ENCODE data around the gene SOCS6. TPM values are rescaled to one million over a fixed set of nuclear protein-coding genes. Genes with fewer than 3 reads are reported as not detected.
A peak's percentile ranks its signal among the peaks of the same experiment; 100 is the strongest.
"Not testable (repeated sequence)": the region's sequence is repeated elsewhere in the genome, so short reads cannot be mapped to it uniquely, and the experiment has no call there.

SOCS6 gene, protein sequence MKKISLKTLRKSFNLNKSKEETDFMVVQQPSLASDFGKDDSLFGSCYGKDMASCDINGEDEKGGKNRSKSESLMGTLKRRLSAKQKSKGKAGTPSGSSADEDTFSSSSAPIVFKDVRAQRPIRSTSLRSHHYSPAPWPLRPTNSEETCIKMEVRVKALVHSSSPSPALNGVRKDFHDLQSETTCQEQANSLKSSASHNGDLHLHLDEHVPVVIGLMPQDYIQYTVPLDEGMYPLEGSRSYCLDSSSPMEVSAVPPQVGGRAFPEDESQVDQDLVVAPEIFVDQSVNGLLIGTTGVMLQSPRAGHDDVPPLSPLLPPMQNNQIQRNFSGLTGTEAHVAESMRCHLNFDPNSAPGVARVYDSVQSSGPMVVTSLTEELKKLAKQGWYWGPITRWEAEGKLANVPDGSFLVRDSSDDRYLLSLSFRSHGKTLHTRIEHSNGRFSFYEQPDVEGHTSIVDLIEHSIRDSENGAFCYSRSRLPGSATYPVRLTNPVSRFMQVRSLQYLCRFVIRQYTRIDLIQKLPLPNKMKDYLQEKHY
- 59.6 TPM for total RNA-seq

DNA sequence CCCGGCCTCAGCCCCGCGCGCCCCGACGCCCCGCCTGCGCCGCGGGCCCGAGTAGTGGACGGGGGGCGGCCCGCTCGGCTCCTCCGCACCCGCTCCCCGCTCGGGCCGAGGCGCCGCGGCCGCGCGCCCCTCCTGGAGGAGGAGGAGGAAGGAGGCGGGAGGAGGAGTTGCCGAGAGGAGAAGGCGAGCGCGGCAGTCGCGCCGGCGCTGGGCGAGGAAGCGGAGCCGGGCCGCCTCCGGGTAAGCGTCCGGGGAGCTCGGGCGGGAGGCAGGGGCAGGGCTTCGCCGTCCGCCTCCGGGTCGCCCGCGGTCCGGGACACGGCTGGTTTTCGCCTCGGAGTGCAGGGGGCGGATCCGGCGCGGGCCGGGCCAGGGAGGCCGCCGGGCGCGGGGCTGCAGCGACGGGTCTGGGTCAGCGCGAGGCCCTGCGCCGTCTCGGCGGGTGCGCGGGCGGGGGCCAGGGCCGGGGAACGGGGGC, at the start of gene SOCS6:
SOCS6 (plus strand) TSS at position 195 of the 478 bp plus-strand sequence. CDS start 35,624 bp downstream, outside the sequence.
- peak; percentile 54 for DNase-seq

DNA sequence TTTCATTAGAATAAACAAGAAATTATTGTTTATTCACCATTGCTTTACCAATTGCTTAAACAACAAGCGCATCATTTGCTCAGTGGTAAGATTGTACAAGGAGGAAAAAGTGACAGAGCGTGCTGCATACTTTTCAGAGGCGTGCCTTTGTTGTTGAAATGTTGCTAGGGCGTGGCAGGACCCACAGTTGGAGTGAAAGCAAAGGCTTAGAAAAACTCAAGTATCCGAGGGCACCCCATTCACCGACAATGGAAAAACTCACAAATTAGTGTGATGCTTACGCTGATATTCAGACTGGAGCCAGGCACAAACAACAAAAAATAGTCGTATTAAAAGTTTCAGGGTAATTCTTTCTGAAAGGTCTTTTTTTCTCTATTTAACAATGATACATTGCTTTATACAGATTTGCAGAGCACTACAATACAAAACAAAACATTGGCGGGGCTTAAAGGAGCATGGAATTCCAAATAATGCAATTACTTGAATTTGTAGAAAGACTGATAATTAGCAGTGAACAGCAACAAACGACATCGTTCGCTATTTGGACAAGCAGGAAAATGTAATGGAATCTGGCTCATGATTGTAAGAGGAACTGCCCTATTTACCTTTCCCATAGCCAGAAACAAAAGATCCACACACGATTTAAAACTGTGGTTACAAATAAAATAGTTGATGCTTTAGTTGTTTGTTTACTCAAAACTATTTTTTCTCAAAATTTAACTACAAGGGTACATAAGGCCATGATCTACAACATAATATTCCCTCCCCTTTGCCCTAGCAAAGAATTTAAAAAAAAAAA, 45.5 kb upstream of the SOCS6 start:
- DNase-seq = no peak

DNA sequence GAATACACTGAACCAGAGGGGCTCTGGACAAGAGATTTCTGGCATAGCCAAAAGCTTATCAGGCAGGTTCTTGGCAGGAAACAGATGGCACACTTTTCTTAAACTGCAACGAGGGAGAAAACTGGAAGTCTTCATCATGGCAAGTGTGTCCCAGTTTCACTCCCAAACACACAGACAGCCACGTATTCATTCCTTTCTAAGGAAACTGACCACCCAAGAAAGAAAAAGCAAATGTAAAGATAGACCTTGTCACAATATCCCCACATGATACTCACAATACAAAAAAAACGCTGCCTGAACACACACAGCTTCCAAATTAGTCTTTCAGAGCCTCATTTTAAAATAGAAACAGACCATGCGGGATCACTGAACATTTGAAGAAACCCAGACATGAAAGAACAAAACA, 42.8 kb upstream of the SOCS6 start:
- DNase-seq = no peak

DNA sequence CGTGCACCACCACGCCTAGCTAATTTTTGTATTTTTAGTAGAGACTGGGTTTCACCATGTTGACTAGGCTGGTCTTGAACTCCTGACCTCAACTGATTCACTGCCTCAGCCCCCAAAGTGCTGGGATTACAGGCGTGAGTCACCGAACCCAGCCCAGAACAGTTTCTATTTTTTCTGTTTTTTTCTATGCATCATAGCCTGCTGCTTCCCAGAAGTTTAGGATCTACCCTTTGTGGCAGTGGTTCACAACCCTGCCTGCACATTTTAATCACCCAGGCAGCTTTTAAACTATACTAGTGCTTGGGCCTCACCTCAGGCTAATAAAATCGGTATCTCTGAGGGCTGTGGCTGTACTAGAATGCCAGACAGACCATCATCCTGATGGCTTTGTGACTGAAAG, 39.7 kb upstream of the SOCS6 start:
- no peak for DNase-seq

DNA sequence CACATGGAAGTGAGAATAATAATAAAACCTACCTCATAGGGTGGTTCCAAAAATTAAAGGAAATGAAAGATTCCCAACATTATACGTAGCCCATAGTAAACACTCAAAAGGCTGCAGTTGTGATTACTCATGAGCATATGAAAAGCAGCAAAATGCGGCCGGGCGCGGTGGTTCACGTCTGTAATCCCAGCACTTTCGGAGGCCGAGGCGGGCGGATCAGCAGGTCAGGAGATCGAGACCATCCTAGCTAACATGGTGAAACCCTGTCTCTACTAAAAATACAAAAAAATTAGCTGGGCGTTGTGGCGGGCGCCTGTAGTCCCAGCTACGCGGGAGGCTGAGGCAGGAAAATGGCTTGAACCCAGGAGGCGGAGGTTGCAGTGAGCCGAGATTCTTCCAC, 39.0 kb upstream of the SOCS6 start:
- not testable (repeated sequence) for DNase-seq

DNA sequence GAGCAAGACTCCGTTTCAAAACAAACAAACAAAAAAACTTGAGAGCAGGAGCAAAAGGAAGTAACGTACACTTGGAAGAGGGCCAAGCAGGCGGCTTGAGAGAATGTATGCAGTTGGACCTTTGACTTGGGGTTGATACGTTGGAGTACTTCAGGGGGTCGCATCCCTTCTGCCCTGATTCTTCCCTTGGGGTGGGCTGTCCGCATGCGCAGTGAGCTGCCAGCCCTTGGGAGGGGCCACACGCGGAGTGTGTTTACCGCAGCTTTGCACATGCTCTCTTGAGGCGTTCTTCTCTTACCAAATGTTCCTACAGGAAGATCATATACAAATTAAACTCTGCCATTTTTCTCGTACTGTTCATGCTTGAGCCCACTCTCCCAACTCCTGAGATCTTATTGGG, 38.1 kb upstream of the SOCS6 start:
- no peak for DNase-seq

DNA sequence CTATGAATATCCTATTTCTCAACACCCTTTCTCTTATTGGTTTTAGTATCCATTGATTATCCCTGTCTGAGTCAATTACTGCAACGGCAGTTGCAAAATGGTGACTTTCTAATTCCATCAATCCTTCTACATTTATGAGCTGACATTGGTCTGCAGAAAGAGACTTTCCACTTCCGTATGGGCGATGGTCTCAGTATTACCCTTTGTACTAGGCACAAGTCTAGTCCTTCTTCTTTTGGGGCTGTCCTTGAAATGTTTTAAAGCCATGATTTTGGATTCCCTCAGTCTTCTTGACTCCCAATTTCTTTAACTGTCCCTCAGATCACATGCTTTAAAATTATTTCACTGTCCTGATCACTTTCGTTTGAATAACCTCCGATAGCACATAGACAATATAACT, 32.7 kb upstream of the SOCS6 start:
- no peak for DNase-seq

DNA sequence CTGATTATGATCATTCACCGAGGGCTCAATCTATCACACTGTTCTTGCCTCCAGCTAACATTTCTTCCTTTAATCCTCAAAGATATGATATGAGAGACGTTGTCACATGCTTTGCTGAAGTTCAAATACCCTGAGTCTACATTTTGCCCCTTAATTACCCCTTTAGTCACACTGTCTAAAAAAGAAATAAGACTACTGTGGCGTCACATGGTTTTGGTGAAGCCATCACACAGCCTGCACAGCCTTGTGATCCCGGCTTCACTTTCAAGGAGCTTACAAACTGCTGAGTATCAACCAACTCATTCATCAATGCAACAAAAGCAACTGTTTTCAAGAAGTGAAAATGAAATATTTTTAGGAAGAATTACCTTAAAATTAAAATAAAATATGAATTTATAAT, 31.9 kb upstream of the SOCS6 start:
- DNase-seq = no peak

DNA sequence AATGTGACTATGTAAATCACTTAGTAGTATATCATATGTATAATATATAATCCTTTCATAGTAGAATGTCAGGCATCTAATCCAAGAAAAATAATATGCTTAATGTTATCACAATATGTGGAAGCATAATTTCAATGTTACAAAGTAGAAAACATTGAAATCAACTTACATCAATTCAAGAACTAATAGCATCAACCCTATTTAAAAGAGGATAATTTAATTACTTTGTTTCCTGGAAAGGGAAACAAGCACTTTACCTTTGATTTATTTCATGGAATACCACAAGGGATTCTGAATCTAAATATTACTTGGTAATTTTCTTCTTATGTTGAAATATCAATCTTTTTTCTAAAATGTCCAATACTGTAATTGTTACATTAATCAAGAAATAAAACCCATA, 30.6 kb upstream of the SOCS6 start:
- no peak for DNase-seq

DNA sequence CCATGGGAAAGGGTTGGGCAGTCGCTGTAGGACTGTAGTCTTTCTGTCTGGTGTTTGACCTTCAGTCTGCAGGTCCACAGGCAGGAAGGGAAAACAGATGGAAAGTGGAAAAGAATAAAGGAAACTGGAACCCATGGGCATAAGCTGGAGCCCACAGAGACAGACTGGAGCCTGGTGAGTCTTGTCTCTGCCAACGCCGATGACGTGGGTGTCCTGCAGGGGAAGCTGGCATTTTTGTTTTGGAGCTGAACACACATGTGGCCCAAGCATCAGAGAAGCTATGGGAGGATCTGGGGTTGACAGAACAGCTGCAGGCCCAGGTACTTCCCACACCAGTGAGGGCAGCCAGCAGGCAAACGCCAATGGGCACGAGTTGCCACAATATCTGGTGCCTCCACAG, 28.2 kb upstream of the SOCS6 start:
- DNase-seq = no peak

DNA sequence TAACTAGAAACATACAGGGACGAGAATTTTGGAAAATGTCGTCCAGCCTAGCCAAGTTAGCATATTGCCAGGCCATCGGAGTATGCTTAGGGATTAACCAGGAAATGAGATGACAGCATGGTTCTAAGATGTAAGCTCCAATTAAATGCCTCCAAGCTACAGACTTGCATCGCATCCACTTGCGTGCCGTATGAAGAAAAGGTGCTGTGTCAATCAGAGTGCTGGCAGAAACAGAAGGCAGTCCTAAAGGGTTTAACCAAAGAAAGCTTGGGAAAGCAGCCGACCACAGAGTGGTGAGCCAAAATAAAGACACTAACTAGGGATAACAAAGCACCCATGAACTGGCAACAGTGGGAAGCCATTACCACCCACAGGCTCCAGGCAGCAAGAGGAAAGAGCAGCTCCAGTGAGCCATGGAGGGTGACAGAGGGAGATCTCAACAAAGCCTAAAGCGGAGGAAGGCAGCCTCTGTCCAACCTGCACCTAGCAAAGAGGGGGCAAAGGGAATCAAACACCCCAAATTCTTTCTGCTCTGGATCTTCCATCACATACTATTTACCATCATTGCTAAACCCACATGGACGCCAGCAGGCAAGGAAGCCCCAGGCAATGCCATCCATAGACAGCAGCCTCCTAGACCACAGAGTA, 27.6 kb upstream of the SOCS6 start:
- no peak for DNase-seq

DNA sequence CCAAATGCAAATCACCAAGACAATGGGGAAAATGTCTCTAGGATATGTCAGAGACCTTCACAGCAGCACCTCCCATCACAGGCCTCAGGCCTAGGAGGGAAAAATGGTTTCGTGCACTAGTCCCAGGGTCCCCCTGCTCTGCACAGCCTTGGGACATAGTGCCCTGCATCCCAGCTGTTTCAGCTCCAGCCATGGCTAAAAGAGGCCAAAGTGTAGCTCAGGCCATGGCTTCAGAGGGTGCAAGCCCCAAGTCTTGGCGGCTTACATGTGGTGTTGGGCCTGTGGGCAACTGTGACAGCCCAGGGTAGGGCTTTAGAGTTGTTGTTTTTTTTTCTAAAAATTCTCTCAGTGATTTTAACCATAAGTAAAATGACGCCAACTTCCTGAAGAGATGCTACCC, 25.5 kb upstream of the SOCS6 start:
- DNase-seq = no peak

DNA sequence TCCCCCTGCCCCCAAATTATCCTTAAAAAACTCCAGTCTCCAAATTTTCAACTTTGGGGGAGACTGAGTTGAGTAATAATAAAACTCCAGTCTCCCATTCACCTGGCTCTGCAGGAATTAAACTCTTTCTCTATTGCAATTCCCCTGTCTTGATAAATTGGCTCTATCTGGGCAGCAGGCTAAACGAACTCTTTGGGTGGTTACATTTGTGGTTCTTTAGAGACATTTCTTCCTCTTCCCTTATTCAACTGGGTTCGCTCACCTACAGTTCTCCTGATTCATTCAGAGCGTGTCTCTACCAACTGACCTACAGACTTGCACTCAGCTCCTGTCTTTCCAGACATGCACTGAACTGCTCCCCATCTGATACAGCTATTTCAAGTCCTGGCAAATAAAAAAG, 17.1 kb upstream of the SOCS6 start:
- no peak for DNase-seq

DNA sequence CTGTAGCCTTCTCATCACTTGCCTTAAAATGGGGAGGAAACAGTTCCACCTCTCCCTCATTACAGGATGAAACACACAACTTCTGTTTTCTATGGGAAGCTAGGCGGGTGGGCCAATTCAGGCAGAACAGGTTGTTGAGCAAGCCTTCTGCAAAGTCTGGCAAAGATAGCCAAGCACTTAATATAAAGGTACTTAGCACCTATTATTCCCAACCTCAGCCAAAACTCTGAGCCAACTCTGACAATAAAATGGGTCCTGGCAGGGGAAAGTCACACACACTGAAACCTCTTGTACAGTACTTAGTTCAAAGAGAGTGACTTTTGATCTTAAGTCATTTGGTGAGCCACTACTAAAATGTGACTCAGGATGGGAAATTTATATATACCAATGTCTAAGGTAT, 15.8 kb upstream of the SOCS6 start:
- no peak for DNase-seq

DNA sequence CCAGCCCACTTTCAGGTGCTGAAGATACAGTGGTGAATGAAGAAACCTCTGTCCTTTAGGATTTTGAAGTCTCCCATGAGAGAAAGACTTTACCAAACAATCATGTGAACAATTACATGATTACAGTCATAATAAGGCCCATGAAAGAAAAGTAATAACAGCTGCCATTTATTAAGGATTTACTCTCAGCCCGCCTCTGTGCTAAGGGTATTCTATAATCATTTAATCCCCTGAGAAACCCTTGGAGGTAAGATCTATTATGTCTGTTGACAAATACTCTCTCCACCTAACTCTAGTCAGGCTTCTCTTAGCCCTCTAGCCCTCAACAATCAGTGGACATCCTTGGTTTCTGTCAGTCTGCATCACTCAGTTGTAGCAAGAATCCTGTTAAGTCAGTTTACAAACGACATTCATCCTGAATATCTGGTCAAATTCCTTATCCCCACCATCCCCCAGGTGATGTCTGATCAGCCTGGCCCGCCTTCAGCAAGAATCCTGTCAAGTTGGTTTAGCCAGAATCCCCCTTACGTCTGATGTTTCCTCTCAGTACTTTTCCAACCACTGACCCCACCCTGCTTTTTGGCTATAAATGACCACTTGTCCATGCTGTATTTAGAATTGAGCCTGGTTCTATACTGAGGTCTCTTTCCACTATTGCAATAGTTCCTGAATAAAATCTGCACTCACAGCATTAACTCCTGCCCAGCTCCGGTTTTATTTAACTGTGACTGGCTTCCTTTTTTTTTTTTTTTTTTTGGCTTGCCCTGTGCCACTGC, 12.2 kb upstream of the SOCS6 start:
- no peak for DNase-seq

DNA sequence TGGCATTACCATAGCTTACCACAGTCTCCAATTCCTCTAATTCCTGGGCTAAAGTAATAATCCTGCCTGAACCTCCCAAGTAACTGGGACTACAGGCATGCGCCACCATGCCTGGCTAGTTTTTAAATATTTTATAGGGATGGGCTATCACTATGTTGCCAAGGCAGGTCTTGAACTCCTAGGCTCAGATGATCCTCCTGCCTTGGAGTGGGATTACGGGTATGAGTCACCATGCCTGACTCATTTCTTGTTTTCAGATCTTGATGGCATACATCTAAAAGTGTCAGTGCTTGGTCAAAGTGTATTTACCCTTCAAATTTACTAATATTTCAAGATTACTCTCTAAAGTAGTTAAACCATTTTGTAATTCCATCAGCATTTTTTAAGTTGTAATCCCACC, 9.4 kb upstream of the SOCS6 start:
- DNase-seq = no peak

DNA sequence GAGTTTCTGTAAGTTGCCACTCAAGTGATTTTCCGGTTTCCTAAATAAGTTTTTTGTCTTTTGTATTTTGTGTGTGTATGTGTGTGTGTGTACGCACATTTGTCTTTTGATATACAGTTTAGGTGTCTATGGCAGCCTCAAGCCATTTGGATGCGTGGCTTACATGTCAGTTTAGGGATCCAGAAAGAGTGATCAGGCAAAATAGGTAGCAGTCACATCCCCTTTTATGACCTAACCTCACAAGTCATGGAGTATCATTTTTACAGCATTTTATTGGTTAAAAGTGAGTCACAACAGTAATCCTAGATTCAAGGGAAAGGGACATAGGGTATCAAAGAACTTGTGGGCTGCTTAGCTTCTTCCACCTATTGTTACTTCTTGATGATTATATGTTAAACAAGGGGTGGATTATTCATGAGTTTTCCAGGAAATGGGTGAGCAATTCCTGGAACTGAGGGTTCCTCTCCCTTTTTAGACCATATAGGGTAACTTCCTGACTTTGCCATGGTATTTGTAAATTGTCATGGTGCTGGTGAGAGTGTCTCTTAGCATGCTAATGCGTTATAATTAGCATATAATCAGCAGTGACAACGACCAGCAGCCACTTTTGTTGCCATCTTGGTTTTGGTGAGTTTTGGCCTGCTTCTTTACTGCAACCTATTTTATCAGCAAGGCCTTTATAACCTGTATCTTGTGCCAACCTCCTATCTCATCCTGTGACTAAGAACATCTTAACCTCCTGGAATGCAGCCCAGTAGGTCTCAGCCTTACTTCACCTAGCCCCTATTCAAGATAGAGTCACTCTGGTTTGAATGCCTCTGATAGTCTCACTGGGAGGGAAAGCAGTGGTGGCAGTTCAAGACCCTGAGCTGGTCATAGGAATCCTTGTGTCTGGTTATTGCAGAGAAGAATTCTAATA, 8.6 kb upstream of the SOCS6 start:
- DNase-seq = no peak

DNA sequence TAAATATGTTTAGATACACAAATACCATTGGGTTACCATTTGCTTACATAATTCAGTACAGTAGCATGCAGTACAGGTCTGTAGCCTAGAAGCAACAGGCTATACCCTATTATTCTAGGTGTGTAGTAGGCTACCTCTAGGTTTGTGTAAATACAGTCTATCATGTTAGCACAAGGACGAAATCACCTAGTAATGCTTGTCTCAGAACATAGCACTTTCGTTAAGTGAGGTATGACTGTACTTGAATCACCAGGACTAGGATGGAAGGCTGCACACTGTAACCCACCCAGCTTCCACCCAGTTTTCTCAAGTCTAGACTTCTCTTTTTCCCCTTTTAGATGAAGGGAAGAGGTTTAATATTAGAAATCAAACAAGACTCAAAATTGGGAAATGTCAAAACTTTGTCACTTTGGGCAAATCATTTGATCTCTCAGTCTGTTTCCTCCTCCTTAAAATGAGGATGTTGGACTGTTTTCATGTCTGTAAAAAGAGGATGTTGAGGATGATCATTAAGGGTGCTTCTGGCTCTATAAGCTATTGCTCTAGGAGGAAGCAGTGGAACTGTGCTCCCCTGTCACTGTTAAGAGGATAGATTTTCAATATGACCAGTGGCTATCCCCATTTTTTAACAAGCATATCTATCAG, 3.7 kb upstream of the SOCS6 start:
- no peak for DNase-seq

DNA sequence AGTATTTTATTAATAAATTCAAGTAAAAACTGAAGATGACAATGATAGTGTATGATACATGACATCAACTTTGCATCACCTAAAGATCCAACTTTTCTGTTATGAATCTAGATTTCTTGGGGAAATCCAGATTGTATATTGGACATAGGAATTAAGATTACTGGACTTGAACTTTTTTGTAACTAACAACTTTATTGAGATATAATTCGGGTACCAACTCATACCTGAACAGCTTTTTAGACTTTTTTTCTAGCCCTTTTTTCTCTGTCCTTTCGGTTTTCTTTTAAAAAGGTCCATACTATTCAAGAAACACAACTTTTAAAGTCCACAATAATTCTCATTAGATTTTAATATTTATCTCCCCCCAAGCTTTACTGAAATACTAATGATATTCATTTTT, 1.1 kb upstream of the SOCS6 start:
- no peak for DNase-seq

DNA sequence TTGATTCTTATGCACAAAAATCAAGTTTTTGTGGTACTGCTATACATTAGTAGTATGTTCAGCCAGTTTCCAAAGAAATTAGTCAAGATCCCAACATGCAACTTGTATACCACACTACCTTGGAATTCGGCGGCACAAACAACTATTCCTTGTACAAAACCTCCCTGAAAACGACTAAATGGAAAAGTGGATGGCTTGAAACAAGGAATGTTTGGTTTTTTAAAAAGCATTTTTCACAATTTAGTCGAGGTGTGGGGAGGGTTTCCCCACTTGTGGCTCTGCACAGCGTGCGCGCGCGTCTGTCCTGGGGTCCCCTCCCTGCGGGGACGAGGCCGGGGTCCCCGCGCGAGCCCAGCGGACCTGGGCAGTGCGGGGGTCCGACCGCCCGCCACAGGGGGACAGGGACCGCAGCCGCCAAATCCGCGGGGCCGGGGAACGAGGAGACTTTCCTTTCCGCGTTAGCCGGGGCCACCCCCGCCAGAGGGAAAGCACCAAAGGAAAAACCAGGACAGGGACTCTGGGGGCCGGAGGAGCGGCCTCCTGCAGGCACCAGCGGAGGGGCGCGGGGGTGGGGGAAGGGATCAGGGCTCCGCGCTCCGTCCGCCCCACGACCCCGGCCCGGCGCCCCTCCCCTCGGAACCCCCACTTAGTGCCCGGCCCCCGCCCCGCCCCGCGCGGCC, 534 bp upstream of the SOCS6 start:
- DNase-seq = no peak
